ENCODE results near the gene MAN1C1.

DNA sequence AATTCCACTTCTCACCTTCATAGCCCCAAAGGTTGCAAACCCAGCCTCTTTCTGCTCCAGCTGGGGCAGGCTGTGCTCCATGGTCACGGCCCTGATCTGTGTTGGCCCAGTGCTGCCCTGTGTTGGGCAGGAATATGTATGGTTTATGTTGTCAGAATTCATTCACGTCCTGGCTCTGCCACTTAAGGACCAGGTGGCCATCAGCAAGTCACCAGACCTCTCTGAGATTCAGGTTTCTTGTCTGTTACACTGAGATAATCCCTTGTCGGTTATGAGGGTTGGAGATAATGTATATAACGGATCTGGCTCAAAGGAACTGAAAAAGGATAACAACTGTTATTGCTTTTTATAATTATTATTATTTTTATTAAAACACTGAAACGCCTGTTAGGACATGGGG is 144.3 kb downstream of the MAN1C1 start:
- TF ChIP-seq, protein P1, sequence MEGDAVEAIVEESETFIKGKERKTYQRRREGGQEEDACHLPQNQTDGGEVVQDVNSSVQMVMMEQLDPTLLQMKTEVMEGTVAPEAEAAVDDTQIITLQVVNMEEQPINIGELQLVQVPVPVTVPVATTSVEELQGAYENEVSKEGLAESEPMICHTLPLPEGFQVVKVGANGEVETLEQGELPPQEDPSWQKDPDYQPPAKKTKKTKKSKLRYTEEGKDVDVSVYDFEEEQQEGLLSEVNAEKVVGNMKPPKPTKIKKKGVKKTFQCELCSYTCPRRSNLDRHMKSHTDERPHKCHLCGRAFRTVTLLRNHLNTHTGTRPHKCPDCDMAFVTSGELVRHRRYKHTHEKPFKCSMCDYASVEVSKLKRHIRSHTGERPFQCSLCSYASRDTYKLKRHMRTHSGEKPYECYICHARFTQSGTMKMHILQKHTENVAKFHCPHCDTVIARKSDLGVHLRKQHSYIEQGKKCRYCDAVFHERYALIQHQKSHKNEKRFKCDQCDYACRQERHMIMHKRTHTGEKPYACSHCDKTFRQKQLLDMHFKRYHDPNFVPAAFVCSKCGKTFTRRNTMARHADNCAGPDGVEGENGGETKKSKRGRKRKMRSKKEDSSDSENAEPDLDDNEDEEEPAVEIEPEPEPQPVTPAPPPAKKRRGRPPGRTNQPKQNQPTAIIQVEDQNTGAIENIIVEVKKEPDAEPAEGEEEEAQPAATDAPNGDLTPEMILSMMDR (conservative IDR thresholded peaks at IDR 0.05 in 1 of 2, IDR thresholded peaks at IDR 0.05 in 1 of 2; ENCODE audit: low read depth in 1 of 2, low read length in 2 of 2): no peak
- no peak for TF ChIP-seq EZH2 (IDR thresholded peaks at IDR 0.05; ENCODE audit: low read length, missing control alignments)

All from fibroblast of lung (primary cell).